Bronchial epithelial cell (primary cell): ENCODE measurements around the gene HOXB8. TPM values are rescaled to one million over a fixed set of nuclear protein-coding genes. Genes with fewer than 3 reads are reported as not detected.

Source experiments
- DNase-seq: peaks from one replicate; pipeline ENCODE4 v3.0.0-alpha.2; 2010; ENCODE audit warnings: low read depth
- FAIRE-seq: peaks from 2 replicates; lab custom pipeline; 2011; peaks lifted over from hg19 to GRCh38; lab: Jason Lieb, UNC
- H3K27me3 ChIP-seq: 2 replicates; pipeline ENCODE4 v1.5.1; 2011; ENCODE audit warnings: low read length; ENCODE audit not compliant: control insufficient read depth, insufficient read depth
- H3K36me3 ChIP-seq: 2 replicates; pipeline ENCODE4 v1.5.1; 2011; ENCODE audit warnings: low read length; ENCODE audit not compliant: control insufficient read depth, insufficient read depth
- H3K4me3 ChIP-seq: 2 replicates; pipeline ENCODE4 v1.5.1; 2011; ENCODE audit warnings: mild to moderate bottlenecking, low read depth, low read length, control low read depth
- total RNA-seq: library from RNA; depleted of rRNA; stranded (reverse); fragments of >200 nt; gene quantifications from 2 replicates; pipeline ENCODE4 v1.2.1, GENCODE V29; 2014
- TF ChIP-seq, protein P1 (sequence below): IDR thresholded peaks from 2 replicates; pipeline ENCODE4 v1.5.1; 2011; ENCODE audit warnings: mild to moderate bottlenecking, moderate library complexity, low read length, control low read depth, inconsistent platforms; ENCODE audit not compliant: insufficient read depth, severe bottlenecking

HOXB8 gene
- total RNA-seq, 1 donor from 2014 or later: not detected

GRCh38 chr17:48643697-48644012 lies 28.6 kb upstream of the HOXB8 start:
- DNase-seq: no peak
- FAIRE-seq: no peak
- Histone ChIP-seq H3K4me3 (no peak overlapping the region), H3K36me3 (no peaks in the 10 kb centered on the region), H3K27me3 (peaks cover 77% of the 10 kb centered on the region)
- TF ChIP-seq, protein P1, sequence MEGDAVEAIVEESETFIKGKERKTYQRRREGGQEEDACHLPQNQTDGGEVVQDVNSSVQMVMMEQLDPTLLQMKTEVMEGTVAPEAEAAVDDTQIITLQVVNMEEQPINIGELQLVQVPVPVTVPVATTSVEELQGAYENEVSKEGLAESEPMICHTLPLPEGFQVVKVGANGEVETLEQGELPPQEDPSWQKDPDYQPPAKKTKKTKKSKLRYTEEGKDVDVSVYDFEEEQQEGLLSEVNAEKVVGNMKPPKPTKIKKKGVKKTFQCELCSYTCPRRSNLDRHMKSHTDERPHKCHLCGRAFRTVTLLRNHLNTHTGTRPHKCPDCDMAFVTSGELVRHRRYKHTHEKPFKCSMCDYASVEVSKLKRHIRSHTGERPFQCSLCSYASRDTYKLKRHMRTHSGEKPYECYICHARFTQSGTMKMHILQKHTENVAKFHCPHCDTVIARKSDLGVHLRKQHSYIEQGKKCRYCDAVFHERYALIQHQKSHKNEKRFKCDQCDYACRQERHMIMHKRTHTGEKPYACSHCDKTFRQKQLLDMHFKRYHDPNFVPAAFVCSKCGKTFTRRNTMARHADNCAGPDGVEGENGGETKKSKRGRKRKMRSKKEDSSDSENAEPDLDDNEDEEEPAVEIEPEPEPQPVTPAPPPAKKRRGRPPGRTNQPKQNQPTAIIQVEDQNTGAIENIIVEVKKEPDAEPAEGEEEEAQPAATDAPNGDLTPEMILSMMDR: no peak

DNA sequence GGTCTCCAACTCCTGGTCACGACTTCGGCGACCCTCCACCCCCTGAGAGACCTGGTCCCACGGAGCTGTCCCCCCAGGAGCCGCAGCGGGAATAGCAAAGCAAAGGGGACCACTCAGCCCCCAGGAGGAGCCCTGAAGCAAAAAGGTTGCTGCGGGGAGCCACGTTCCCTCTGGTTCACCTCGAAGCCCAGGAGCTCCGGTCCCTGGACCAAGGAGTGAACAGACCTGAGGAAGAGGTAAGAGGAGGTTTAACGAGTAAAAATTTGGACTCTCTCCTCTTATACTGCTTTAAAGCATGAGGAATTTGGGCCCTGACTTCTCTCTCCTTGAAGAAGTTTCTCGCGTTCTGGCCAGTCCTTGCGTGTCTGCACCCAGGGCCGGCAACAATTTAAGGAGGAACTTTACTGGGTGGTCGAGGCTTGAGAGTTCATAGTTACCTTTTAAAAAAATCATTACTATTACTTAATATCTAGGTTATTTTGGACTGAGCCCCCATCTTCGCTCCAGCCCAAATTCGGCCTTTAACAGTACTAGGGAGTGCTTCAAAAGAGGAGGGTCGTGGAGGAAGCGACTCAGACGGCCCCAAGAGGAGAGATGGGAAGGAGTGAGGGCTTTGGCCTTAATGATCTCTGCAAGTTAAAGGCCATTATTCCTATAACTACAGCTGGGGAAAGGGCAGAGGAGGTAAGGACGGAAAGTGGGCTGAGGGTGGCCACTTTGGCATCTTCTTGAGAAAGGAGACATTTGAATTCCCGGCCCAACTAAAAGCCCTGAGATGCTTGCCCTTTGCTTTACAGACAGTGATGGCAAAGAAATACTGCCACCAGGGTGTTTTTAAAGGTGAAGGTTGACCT lies 28.0 kb upstream of the HOXB8 start:
- DNase-seq (no peak), FAIRE-seq (no peak)
- H3K27me3 ChIP-seq: peaks cover 76% of the 10 kb centered on the region
- no peak overlapping the region for H3K4me3 ChIP-seq
- H3K36me3 ChIP-seq: no peaks in the 10 kb centered on the region
- TF ChIP-seq, protein P1: no peak

DNA sequence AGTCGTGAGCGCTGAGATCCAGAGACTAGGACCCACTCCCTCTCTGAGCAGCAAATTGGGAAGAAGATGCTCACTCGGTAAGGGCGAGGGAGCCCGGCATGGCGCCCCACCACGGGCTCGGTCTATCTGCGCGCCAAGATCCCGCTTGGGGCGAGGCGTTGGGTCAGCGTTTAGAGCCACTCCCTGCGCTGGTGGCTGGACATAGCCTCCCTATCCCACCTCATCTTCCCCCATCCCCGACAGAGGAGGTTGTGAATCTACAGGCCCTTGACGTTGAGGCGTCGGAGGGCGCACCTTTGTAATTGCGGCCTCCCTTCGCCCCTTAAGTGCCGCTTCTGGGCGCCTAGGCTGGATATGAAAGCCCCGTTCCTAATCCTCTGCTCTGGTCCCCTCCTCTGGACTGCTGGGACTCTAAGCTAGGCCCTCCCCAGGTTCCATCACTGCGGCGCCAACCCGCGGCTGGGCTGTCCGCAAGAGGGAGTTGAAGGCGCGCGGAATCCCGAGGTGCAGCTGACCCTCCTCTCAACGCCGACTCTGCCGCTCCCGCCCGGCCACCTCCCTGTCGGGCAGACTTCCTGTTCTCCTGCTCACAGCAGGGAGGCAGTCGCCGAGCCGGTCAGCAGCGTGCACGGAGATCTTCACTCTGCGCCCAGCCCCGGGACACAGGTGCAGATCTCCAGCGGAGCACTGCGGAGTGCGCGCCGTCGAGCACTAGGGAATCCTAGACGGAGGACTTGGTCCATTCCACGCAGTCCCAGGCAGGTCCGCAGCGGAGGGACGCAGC lies 27.2 kb upstream of the HOXB8 start:
- no peak for FAIRE-seq
- TF ChIP-seq, protein P1: no peak
- peaks cover 77% of the 10 kb centered on the region for H3K27me3 ChIP-seq
- no peaks in the 10 kb centered on the region for H3K36me3 ChIP-seq
- DNase-seq: no peak
- no peak overlapping the region for H3K4me3 ChIP-seq

DNA sequence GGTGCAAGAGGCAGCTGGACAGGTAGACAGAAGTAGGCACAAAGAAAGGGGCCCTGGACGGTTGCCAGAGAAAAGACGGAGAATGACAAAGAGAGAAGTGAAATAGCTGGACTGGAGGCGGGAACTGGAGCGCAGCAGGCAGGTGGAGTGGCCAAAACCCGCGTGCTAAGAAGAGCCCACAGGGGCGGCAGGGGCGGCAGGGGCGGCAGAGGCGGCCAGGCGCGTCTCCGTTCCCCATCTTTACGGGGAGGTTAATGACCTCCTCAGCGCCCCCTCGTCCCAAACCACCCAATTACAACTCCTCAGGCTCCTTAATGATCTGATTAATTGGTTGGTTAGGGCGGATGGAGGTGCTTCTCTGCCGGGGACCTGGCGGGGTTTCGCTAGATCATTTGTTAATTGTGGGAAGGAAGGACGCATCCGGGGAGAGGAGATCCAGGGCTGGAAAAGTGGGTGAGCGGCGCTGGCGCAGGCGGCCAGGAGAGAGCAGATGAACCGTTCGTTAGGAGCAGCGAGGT lies 26.5 kb upstream of the HOXB8 start:
- DNase-seq (no peak), FAIRE-seq (no peak)
- TF ChIP-seq, protein P1: no peak
- H3K4me3 ChIP-seq: no peak overlapping the region
- peaks cover 84% of the 10 kb centered on the region for H3K27me3 ChIP-seq
- H3K36me3 ChIP-seq: no peaks in the 10 kb centered on the region

GRCh38 chr17:48640858-48641180 lies 25.7 kb upstream of the HOXB8 start:
- FAIRE-seq (no peak), DNase-seq (no peak)
- Histone ChIP-seq H3K4me3 (no peak overlapping the region), H3K36me3 (no peaks in the 10 kb centered on the region), H3K27me3 (peaks cover 84% of the 10 kb centered on the region)
- TF ChIP-seq, protein P1: no peak
